ENCODE measurements around the gene GPR78.

DNA sequence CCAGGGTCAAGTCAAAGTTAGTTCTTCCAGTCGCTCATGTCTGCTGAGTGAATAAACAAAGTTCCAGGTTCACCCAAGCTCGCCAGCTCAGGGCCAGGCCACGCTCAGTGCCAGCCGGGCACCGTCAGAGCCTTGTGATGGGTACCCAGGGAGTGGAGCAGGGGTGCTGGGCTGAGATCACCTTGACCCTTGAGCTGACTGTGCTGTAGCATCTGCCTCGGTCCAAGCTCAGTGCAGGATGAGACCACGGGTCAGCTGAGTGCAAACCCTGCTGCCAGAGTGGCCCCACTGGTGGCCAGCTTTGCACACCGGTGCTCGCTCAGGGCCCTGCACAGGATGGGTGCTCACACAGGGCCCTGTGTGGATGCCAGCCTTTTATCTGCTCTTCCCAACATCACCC is 16.7 kb downstream of the GPR78 start:
- no peak for TF ChIP-seq POLR2A (IDR thresholded peaks at IDR 0.05; ENCODE audit: low read length)
- no peak for TF ChIP-seq GATA1 (IDR thresholded peaks at IDR 0.05; ENCODE audit: low read depth, low read length)
